ENCODE data around the gene JARID2. TPM values are rescaled to one million over a fixed set of nuclear protein-coding genes. Genes with fewer than 3 reads are reported as not detected.

The JARID2 gene
- total RNA-seq, 2 experiments from 2014 or later = 28.4 to 29.7 TPM

DNA sequence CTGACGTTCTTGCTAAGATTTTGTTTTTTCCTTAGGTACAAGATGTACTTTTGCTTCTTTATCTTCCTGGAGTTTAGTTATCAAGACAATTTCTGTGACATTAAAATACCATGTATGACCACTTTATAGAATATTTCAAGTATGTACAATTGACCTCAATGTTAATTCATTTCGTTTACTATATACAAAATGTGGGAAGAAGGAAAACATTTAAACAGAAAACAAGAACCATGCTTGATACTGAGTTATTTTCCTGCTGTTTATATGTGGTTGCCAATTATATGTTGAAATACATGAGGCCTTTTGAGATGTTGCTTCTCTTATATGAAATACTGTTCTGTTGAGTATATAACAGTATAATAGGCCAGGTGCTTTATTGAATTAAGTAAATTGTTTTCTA, 184.3 kb downstream of the JARID2 start:
- no peaks in the 10 kb centered on the region for H3K27me3 Mint-ChIP-seq
- POLR2A ChIA-PET = no interaction called here

DNA sequence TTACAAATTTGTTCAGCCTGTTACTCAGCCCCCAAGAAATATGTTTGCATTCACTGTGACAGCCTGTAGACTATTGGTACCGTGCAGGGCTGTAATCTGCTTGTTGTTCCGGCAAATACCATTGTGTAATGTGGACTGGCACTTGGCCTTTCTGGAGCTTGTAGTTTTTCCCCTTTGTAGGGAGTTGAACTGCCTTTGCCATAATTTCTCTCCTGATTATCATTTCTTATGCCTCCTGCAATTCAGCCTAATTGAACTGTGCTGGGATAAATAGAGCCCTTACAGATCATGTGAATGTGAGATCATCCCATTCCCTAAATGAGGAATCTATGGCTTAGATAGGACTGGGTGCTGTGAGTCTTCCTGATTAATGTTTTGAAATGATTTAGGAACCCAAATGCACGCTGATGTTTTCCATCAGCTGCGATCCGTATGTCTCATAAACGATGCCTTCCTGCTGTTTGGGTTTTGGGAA, 185.1 kb downstream of the JARID2 start:
- CTCF ChIA-PET = interaction anchor here (0.9 to 1.1 kb wide), 2 partner anchors 11 kb away, joined by 3 read pairs; no protein-coding TSS in a partner anchor

More for the DNA sequence above, 184.3 kb downstream of the JARID2 start:
- CTCF ChIA-PET = interaction anchor here (0.6 kb wide), 1 partner anchor 56 kb away, joined by 5 read pairs; no protein-coding TSS in a partner anchor
- H3K27ac Mint-ChIP-seq = no peak overlapping the region
- no peak overlapping the region for H3K4me3 Mint-ChIP-seq
- peaks cover 18% of the 10 kb centered on the region for H3K36me3 Mint-ChIP-seq (ENCODE audit: low read depth)
- H3K9me3 Mint-ChIP-seq = peaks cover 2% of the 10 kb centered on the region
- no peak for DNase-seq
- H3K4me1 Mint-ChIP-seq = peaks cover 73% of the 10 kb centered on the region

DNA sequence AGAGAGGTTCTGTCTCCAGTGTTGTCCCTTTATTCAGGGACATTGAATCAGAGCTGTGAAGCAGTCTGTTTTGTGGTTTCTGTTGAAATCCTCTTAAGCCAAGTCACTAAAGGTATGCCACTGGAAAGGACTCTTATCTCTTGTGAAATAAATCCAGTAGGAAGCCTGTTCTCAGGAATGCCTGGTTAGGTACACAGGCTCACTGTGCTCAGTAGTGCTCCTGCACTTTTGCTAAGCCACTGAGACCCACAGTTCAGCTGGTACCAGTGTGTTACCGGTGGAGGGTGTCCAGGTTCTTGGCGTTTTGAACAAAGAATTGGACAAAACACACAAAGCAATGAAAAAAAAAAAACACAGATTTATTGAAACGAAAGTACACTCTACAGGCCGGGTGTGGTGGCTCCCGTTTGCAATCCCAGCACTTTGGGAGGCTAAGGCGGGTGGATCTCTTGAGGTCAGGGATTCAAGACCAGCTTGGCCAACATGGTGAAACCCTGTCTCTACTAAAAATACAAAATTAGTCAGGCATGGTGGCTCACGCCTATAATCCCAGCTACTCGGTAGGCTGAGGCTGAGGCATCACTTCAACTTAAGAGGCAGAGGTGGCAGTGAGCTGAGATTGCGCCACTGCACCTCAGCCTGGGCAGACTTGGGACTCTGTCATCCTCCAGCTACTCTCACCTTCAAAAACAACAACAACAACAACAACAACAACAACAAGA, 186.1 kb downstream of the JARID2 start:
- CTCF ChIA-PET = interaction anchor here (0.9 to 1.8 kb wide), 3 partner anchors 10 to 12 kb away, joined by 3 to 6 read pairs (median 3); no protein-coding TSS in a partner anchor
- DNase-seq = no peak
- Mint-ChIP-seq H3K9me3 (peaks cover 2% of the 10 kb centered on the region), H3K4me3 (no peak overlapping the region), H3K4me1 (peaks cover 73% of the 10 kb centered on the region), H3K36me3 (ENCODE audit: low read depth) (peaks cover 9% of the 10 kb centered on the region), H3K27ac (no peak overlapping the region), H3K27me3 (no peaks in the 10 kb centered on the region)
- POLR2A ChIA-PET = interaction anchor here (0.7 to 1.6 kb wide), 4 partner anchors 10 to 796 kb away, joined by 3 to 16 read pairs (median 3); no protein-coding TSS in a partner anchor

More for the DNA sequence above, 185.1 kb downstream of the JARID2 start:
- no peak for DNase-seq
- Mint-ChIP-seq H3K4me1 (peaks cover 73% of the 10 kb centered on the region), H3K27ac (no peak overlapping the region), H3K4me3 (no peak overlapping the region), H3K36me3 (ENCODE audit: low read depth) (peaks cover 11% of the 10 kb centered on the region), H3K27me3 (no peaks in the 10 kb centered on the region), H3K9me3 (peaks cover 2% of the 10 kb centered on the region)
- POLR2A ChIA-PET = interaction anchor here (1.1 kb wide), 1 partner anchor 9 kb away, joined by 3 read pairs; no protein-coding TSS in a partner anchor

DNA sequence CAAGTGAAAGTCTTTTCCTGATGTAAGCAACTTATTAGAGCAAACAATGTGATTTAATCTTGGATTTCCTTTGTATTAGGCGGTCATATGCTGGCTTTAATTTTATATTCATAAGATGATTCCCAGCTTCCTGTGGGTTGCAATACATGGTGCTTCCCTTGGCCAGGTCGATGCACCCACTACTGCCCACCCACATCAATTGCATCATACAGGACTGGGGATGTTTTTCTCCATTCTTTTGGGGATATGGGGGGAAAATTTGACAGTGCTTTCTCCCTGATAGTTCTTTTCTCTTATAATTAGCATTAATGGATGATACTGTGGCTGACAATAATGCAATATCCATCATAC, 187.6 kb downstream of the JARID2 start:
- no peaks in the 10 kb centered on the region for H3K27me3 Mint-ChIP-seq
- peaks cover 78% of the 10 kb centered on the region for H3K4me1 Mint-ChIP-seq
- ChIA-PET CTCF (interaction anchor here (1.0 kb wide), 1 partner anchor 43 kb away, joined by 3 read pairs; no protein-coding TSS in a partner anchor), POLR2A (interaction anchor here (1.0 to 1.1 kb wide), 2 partner anchors 30 to 185 kb away, joined by 3 to 5 read pairs; no protein-coding TSS in a partner anchor)
- no peak overlapping the region for H3K4me3 Mint-ChIP-seq
- peak overlapping the region; percentile 81 for H3K27ac Mint-ChIP-seq
- H3K36me3 Mint-ChIP-seq (ENCODE audit: low read depth) = peaks cover 15% of the 10 kb centered on the region
- no peak for DNase-seq
- H3K9me3 Mint-ChIP-seq = peaks cover 2% of the 10 kb centered on the region

DNA sequence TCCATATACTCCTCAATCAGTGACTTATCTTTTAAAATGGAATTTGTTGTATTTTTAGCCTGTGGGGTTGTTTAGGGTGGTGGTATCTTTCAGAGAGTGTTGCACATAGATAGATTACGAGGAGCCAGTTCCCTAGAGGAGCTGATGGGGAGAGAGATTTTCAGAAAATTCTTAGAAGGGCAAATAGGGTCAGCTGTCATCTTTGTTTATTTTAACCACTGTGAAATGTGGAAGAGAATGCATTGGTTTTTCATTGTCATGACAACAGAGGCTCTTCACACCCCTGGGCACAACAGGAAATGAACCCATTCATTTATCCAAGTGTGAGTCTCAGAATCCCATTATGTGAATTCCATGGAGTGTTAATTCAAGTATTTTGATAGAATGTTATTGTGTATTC, 188.4 kb downstream of the JARID2 start:
- Mint-ChIP-seq H3K9me3 (peaks cover 2% of the 10 kb centered on the region), H3K27ac (peak overlapping the region; percentile 81), H3K4me1 (peaks cover 83% of the 10 kb centered on the region), H3K27me3 (no peaks in the 10 kb centered on the region), H3K4me3 (no peak overlapping the region), H3K36me3 (ENCODE audit: low read depth) (peaks cover 15% of the 10 kb centered on the region)
- ChIA-PET CTCF (interaction anchor here (0.6 to 1.5 kb wide), 4 partner anchors 10 to 1927 kb away, joined by 3 to 4 read pairs (median 3); no protein-coding TSS in a partner anchor), POLR2A (interaction anchor here (1.1 to 2.1 kb wide), 3 partner anchors 8 to 169 kb away, joined by 3 to 14 read pairs (median 5); no protein-coding TSS in a partner anchor)
- DNase-seq = no peak

DNA sequence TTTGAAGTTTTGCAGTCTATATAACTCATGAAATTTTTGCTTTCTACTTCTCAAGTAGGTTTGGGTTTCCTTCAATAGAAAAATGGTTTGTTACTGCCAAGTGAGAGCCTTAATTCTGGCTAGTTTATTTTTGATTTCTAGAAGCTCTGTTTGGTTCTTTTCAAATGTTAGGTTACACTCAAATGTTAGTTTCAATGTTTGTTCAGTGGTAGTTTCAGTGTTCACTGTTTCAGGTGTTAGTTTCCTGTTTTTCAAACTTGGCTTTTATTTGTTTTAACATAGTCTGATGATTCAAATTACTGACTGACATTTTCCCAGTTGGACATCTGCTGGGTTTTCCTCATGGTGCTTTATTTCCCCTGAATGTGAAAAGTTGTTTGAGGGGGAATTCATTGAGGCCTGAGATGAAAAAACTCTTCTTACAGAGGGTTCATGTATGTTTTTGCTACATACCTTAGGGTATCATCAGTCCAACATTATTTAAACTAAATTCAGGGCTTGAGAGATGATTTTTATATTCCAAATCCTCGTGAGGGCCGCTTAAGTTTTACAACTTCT, 189.0 kb downstream of the JARID2 start:
- peaks cover 85% of the 10 kb centered on the region for H3K4me1 Mint-ChIP-seq
- no peak overlapping the region for H3K4me3 Mint-ChIP-seq
- ChIA-PET CTCF (interaction anchor here (1.1 to 1.5 kb wide), 2 partner anchors 9 to 30 kb away, joined by 3 to 4 read pairs; no protein-coding TSS in a partner anchor), POLR2A (interaction anchor here (0.8 to 2.1 kb wide), 5 partner anchors 9 to 188 kb away, joined by 3 to 14 read pairs (median 5); no protein-coding TSS in a partner anchor)
- H3K9me3 Mint-ChIP-seq = peaks cover 2% of the 10 kb centered on the region
- H3K36me3 Mint-ChIP-seq (ENCODE audit: low read depth) = peaks cover 15% of the 10 kb centered on the region
- DNase-seq = no peak
- H3K27me3 Mint-ChIP-seq = no peaks in the 10 kb centered on the region
- H3K27ac Mint-ChIP-seq = peak overlapping the region; percentile 81

DNA sequence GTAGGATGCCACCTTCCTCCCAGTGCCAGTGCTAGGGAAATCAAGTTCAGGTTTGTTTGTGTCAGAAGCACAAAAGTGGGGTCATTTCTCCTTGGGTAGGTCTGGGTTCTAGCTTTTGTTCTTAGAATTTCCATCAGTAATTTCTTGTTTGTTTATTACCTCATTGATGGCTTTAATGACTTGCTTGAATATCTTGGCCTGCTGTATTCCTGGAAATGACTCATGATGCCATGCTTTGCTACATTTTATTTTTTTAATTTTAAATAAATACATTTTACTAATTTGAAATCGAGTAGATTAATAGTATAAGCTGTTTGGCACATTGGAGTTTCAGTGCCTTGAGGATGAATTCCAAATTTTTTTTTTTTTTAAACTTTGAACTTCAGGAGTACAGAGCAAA, 189.6 kb downstream of the JARID2 start:
- Mint-ChIP-seq H3K9me3 (peaks cover 2% of the 10 kb centered on the region), H3K4me3 (no peak overlapping the region), H3K27me3 (no peaks in the 10 kb centered on the region), H3K27ac (peak overlapping the region; percentile 81), H3K36me3 (ENCODE audit: low read depth) (peaks cover 15% of the 10 kb centered on the region), H3K4me1 (peaks cover 88% of the 10 kb centered on the region)
- CTCF ChIA-PET = interaction anchor here (0.9 to 1.5 kb wide), 2 partner anchors 30 to 108 kb away, joined by 3 to 4 read pairs; no protein-coding TSS in a partner anchor
- POLR2A ChIA-PET = interaction anchor here (0.8 to 2.1 kb wide), 4 partner anchors 9 to 188 kb away, joined by 3 to 14 read pairs (median 5); no protein-coding TSS in a partner anchor
- no peak for DNase-seq

- ChIA-PET POLR2A (interaction anchor here (1.3 kb wide), 1 partner anchor 187 kb away, joined by 5 read pairs; no protein-coding TSS in a partner anchor), CTCF (no interaction called here)
- H3K4me1 Mint-ChIP-seq = peaks cover 97% of the 10 kb centered on the region
Observed at GRCh38 chr6:15436451-15436850, 190.6 kb downstream of the JARID2 start.

DNA sequence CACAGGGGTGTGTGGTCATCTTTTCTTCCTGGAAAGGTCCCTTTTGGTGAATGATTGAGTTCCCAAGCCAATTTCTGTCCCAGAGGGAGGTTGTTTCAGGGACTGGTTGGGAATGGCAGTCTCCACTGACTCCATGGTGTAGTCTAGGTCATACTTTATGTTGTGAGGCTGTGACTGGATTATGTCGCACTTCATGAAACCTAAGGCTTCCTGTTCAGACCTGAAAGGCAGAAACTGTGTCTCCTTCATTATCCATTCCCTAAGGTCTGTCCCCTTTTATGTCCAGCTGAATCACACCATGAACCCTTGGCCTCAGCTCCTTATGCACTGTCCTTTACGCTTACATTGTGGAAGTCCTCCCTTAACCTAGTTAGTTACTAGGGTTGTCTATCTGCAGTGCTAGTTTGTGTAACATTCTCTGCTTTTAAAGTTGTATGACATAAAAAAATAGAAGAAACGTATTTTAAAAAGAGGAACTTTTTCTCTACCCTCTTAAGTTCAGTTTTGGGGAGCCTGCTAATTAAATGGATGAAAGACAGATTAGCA, 191.3 kb downstream of the JARID2 start:
- Mint-ChIP-seq H3K4me1 (peaks cover 92% of the 10 kb centered on the region), H3K4me3 (no peak overlapping the region), H3K27me3 (no peaks in the 10 kb centered on the region), H3K27ac (no peak overlapping the region), H3K36me3 (ENCODE audit: low read depth) (peaks cover 15% of the 10 kb centered on the region), H3K9me3 (peaks cover 2% of the 10 kb centered on the region)
- ChIA-PET CTCF (no interaction called here), POLR2A (no interaction called here)
- no peak for DNase-seq

More at GRCh38 chr6:15436451-15436850, 190.6 kb downstream of the JARID2 start:
- peaks cover 2% of the 10 kb centered on the region for H3K9me3 Mint-ChIP-seq
- no peak for DNase-seq
- no peak overlapping the region for H3K4me3 Mint-ChIP-seq
- H3K27me3 Mint-ChIP-seq = no peaks in the 10 kb centered on the region
- peaks cover 15% of the 10 kb centered on the region for H3K36me3 Mint-ChIP-seq (ENCODE audit: low read depth)
- no peak overlapping the region for H3K27ac Mint-ChIP-seq

GRCh38 chr6:15439410-15440025, 193.6 kb downstream of the JARID2 start:
- DNase-seq = no peak
- H3K36me3 Mint-ChIP-seq (ENCODE audit: low read depth) = peaks cover 11% of the 10 kb centered on the region
- peaks cover 80% of the 10 kb centered on the region for H3K4me1 Mint-ChIP-seq
- H3K4me3 Mint-ChIP-seq = no peak overlapping the region
- peak overlapping the region; percentile 63 for H3K27ac Mint-ChIP-seq
- H3K9me3 Mint-ChIP-seq = no peaks in the 10 kb centered on the region
- ChIA-PET CTCF (interaction anchor here (0.9 to 2.1 kb wide), 5 partner anchors 35 to 197 kb away, joined by 3 to 6 read pairs (median 4); no protein-coding TSS in a partner anchor), POLR2A (interaction anchor here (0.8 to 1.3 kb wide), 2 partner anchors 17 to 194 kb away, joined by 3 read pairs; no protein-coding TSS in a partner anchor)
- H3K27me3 Mint-ChIP-seq = no peaks in the 10 kb centered on the region

DNA sequence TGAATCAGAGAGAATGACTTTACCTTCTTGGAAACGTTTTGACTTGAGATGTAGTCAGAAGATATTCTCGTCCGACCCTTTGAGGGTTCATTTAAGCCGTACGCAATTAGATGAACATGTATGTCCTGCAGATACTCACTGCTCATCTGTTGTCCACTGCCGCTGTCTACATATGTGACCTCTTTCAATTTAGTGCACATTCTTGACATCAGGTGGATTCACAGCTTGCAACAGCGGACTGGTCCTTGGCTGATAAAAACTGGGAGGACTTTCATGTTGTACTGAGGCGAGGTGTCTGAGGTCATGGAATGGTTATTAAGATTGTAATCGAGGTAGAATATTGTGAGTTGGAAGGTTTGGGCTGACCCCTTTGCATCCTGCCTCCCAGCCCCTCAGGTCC, 194.2 kb downstream of the JARID2 start:
- peaks cover 75% of the 10 kb centered on the region for H3K4me1 Mint-ChIP-seq
- POLR2A ChIA-PET = interaction anchor here (1.4 kb wide), 1 partner anchor 191 kb away, joined by 6 read pairs; no protein-coding TSS in a partner anchor
- no peak for DNase-seq
- H3K27me3 Mint-ChIP-seq = no peaks in the 10 kb centered on the region
- no peaks in the 10 kb centered on the region for H3K9me3 Mint-ChIP-seq
- peak overlapping the region; percentile 63 for H3K27ac Mint-ChIP-seq
- H3K4me3 Mint-ChIP-seq = no peak overlapping the region
- peaks cover 6% of the 10 kb centered on the region for H3K36me3 Mint-ChIP-seq (ENCODE audit: low read depth)
- CTCF ChIA-PET = interaction anchor here (0.6 to 2.3 kb wide), 8 partner anchors 19 to 1231 kb away, joined by 3 to 15 read pairs (median 4); no protein-coding TSS in a partner anchor

All from activated CD4-positive, alpha-beta memory T cell treated with anti-CD3 and anti-CD28 coated beads, Interleukin-2, amount 10 ng/mL, durations not matched to agents 7 days and 5 days (primary cell).